Esophagus mucosa (tissue), 1 donor: ENCODE results near the gene LMO3. TPM values are rescaled to one million over a fixed set of nuclear protein-coding genes. Genes with fewer than 3 reads are reported as not detected.

Experiments used
- ATAC-seq: fragments of 200-7000 bp; cut with Tn5 transposase; one replicate; pipeline ENCODE4 v1.9.1; 2020
- total RNA-seq: library from RNA; stranded (reverse); gene quantifications from one replicate; pipeline ENCODE4 v1.2.4, GENCODE V29; 2023
- donor health status: DM: yes; HTN: yes; CAD: no.

LMO3 gene
- total RNA-seq, 1 donor from 2014 or later: 0.24 TPM

DNA sequence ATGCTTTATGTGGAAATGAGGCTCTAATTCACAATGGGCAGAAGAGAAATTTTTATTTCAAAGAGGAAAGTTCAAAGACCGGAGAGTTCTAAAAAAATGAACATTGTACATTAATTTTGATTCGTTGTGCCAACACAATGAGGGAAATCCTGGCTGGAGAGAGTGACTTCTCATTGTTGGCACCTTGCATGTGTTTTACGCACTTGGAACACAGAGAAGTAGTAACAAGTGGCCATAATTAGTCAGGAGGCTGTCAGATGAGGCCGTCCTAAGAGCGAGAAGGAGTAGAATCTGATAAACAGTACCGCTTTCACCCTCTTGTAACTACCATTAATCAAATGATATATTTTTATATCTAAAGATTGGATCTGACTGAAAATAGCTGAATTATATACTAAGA is 6.9 kb downstream of the LMO3 start:
- ATAC-seq: no peak

GRCh38 chr12:16594797-16595196 is 11.2 kb downstream of the LMO3 start:
- ATAC-seq: no peak

GRCh38 chr12:16593546-16593945 is 12.4 kb downstream of the LMO3 start:
- no peak for ATAC-seq

- no peak for ATAC-seq
Measured at GRCh38 chr12:16590645-16591044, 15.3 kb downstream of the LMO3 start.

DNA sequence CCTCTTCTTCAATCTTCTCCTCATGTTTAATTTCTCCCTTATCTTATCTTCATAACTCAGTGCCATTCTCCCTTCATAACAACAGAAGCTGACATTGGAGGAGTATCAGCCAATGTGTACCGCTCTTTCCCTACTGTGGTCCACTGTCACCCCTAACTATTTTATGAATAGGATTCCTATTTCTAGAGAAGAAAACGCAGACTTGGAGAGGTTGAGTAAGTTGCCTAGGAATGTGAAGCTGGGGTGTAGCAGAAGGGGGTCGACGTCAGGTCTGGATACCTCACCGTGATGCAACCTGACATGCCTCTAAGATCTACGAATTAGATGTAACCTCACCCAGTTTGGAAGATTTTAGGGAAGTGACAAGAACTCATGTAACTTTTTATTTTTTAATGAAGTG is 17.1 kb downstream of the LMO3 start:
- ATAC-seq: no peak

DNA sequence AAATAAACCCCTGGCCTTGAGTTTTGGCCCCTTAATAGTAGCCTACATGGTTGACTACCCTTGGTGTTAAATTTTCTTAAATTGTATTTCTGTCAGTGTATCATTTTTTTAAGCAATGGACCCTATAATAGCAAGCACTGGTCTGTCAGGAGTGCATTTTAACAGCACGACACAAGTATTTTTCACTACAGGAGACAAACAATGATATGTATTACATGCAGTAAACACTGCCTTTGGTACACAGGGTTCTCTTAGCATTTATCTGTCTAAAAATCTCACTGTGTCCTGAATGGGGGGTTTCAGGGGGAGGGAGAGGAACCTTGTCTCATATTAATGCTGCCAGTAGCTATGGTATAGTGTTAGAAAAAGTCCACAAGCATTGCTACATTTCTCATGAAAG is 18.4 kb downstream of the LMO3 start:
- no peak for ATAC-seq

GRCh38 chr12:16587110-16587453 is 18.9 kb downstream of the LMO3 start:
- ATAC-seq: no peak

DNA sequence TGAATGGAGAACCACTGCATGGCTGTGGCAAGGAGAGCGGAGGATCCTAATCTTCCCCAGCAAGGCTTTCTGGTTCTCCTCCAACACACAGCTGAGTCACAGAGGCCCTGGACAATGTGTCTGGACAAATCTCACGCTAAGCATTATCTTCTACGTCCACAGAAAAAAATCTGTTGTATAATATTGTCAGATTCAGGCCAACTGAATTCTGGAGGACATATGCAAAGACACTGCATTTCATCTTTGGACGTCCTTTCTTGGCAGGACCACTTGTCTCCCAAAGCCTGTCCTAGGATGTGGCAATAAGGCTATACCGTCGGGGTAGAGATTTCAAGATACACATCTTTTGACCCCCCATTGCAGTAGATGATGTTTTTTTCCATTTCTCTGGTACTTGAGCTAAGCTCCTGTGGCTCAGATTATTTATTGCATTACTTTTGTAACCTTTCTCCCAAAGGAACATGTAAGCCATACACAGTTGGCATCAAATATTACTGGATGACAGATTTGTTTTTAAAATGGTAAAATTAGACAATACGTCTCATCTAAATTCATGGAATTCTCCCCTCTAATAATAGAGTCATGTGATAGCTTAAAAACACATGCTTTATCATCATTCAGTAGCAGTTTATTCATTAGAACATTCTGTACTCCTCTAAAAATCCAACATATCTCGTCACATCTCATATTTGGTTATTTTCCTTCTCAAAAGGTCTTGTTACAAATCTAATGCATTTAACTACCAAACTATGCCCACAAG is 19.4 kb downstream of the LMO3 start:
- no peak for ATAC-seq

- ATAC-seq: no peak
Measured at GRCh38 chr12:16585781-16586180, 20.2 kb downstream of the LMO3 start.

- no peak for ATAC-seq
Measured at GRCh38 chr12:16583969-16584745, 21.8 kb downstream of the LMO3 start.

GRCh38 chr12:16581416-16581815 is 24.5 kb downstream of the LMO3 start:
- no peak for ATAC-seq

DNA sequence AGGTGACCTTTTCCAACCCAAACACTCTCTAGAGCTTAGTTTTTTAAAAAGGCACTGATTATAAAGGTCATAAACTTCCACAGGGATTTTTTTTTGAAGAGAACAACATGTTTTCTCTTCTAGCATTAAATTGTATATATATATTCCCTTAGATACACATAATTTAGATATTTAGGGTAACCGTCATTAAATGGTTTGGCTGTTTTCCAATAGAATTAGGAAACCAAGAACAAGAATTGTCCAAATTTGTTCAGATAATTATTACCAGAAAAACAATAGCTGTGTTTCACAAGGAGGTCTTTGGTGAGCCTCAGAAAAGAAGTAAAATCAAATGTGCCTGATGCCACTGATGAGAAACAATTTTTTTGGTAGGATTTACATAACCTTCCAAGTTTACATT is 26.9 kb downstream of the LMO3 start:
- no peak for ATAC-seq

DNA sequence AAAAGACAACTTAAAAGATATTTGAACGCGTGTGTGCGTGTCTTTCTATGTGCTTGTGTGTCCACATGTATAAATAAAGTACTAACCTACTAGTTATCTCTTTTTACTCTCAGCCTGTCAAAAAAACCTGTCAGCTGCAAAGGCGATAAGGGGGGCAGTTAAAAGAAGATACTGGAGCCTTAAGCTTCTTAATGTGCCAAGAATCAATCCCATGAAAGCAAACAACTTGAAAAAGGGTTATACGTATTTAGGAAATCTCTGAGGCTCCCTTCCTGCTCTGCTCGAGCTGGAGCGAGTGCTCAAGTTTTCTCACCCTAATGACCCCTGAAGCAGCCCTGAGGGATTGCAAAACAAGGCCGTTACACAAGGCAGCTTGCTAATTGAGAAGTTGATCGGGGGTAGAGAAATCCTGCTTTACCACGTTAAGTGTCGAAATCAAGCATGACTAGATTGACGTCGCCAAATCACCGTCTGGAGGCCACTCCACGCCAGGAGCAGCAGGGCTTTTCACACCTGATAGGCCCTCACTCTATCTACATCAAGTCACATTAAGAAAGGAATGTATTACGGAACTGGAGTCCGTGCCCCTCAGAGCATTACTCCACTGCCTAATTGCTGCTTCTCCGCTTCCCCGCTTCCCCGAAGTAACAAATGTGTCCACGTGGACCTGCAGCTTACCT is 32.4 kb downstream of the LMO3 start:
- ATAC-seq: no peak

- ATAC-seq: peak; percentile 69
Measured at GRCh38 chr12:16568873-16569272, 37.1 kb downstream of the LMO3 start.

- ATAC-seq: no peak
Measured at GRCh38 chr12:16564675-16565074, 41.3 kb downstream of the LMO3 start.

DNA sequence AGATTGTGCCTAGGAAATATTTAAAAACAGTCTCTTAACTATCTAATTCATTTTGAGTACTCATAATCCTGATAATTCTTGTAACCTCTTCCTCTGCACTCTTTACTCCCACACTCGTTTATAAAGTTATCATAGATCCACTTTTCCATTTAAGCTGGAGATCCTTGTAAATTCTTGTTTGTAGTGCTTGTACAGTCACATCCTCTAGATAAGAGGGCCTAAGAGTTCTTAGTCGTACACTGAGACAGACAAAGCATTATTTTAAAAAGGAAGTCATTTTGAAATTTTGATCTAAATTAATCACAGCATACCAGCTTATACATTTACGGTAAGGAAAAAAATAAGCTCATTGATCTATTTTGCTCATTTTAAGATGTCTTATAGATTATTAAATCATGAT is 42.5 kb downstream of the LMO3 start:
- no peak for ATAC-seq

- no peak for ATAC-seq
Measured at GRCh38 chr12:16562921-16563320, 43.0 kb downstream of the LMO3 start.

GRCh38 chr12:16562435-16562834 is 43.5 kb downstream of the LMO3 start:
- ATAC-seq: no peak

DNA sequence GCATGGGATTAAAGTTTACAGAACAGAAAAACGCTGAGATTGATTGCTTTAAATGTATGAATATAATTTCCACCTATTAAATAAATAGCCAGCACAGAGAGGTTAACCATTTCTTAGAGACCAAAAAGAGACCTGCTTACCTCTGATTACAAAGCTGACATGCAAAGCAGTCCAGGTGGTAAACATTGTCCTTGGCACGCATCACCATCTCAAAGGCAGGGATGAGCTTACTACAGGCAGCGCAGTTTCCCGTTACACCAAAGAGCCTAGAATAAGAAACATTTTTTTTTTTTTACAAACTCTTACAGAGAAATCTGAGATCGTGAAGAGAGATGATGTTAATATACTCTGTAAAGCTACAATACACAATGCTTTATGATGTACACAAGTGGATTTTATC is 45.7 kb downstream of the LMO3 start:
- ATAC-seq: no peak

GRCh38 chr12:16555630-16556029 is 50.3 kb downstream of the LMO3 start:
- no peak for ATAC-seq

DNA sequence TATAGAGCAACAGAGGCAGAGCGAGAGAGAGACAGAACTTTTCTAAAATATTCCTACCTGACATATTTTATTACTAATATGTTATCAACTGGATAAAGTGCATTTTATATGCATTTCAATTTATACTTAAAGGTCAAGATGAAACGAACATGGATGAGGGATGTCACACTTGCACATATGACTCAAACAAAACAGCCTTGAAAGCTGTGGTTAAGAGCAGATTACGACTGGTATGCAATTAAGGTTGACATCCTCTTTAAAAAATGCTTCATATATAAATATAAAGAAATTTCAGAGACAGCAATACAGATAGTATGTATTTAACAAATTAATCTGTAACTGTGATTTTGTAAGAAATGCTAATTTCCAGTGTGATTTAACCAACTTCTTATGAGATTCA is 52.5 kb downstream of the LMO3 start:
- ATAC-seq: no peak

- ATAC-seq: no peak
Measured at GRCh38 chr12:16552301-16552700, 53.7 kb downstream of the LMO3 start.

DNA sequence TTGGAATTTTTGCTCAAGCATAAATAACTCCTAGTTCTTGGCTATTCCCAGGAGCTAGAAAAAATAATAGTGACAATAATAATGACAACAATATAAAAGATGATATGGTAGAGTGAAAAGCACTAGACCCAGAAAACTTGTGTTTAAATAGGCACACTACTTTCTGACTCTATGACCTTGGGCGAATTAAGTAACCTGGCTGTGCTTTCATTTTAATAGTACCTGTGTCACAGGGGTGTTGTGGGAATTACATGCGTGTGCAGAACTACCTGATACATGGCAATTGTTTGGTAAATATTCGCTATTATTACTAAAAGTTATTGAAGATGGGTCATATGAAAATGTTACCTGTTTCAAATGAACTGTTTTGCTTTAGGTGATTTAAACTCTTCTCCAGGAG is 60.1 kb downstream of the LMO3 start:
- no peak for ATAC-seq

- no peak for ATAC-seq
Measured at GRCh38 chr12:16542586-16542985, 63.4 kb downstream of the LMO3 start.
